Lung (tissue), 12 donors: ENCODE results near the gene MT1M. TPM values are rescaled to one million over a fixed set of nuclear protein-coding genes. Genes with fewer than 3 reads are reported as not detected.
A peak's percentile ranks its signal among the peaks of the same experiment; 100 is the strongest.

Experiments
- ATAC-seq: fragments of 200-7000 bp; cut with Tn5 transposase; one replicate; pipeline ENCODE4 v1.9.1; 2020; ENCODE audit warnings: moderate number of reproducible peaks; ENCODE audit not compliant: insufficient read depth, low FRiP score
- DNase-seq, 3 donors: peaks; one replicate each; pipeline ENCODE4 v3.0.0-alpha.2; 2013 to 2017
- H3K27ac ChIP-seq, 2 donors: one replicate each; pipeline ENCODE4 v1.5.1; 2013; ENCODE audit warnings: mild to moderate bottlenecking in 2 of 2, moderate library complexity in 2 of 2, control low read depth in 1 of 2, inconsistent platforms in 1 of 2, low read depth in 1 of 2, low read length in 1 of 2
- H3K27me3 ChIP-seq, 3 donors: one replicate each; pipeline ENCODE4 v1.5.1; 2013; ENCODE audit warnings: low read length in 2 of 3; ENCODE audit not compliant: control insufficient read depth in 3 of 3, insufficient read depth in 3 of 3
- H3K36me3 ChIP-seq, 4 donors: one replicate each; pipeline ENCODE4 v1.5.1; 2013; ENCODE audit warnings: low read length in 4 of 4, mild to moderate bottlenecking in 1 of 4, moderate library complexity in 1 of 4; ENCODE audit not compliant: control insufficient read depth in 4 of 4, insufficient read depth in 4 of 4
- H3K4me1 ChIP-seq, 5 donors: one replicate each; pipeline ENCODE4 v1.5.1; 2013; ENCODE audit warnings: low read length in 5 of 5, mild to moderate bottlenecking in 2 of 5, moderate library complexity in 1 of 5; ENCODE audit not compliant: control insufficient read depth in 5 of 5, insufficient read depth in 5 of 5
- H3K4me3 ChIP-seq: one replicate; pipeline ENCODE4 v1.5.1; 2013; ENCODE audit warnings: mild to moderate bottlenecking, control low read depth, moderate library complexity
- H3K9ac ChIP-seq, 2 donors: one replicate each; pipeline ENCODE4 v1.5.1; 2013; ENCODE audit warnings: low read length in 2 of 2, control low read depth in 1 of 2; ENCODE audit not compliant: insufficient read depth in 1 of 2
- H3K9me3 ChIP-seq, 4 donors: one replicate each; pipeline ENCODE4 v1.5.1; 2013; ENCODE audit warnings: low read length in 3 of 4, mild to moderate bottlenecking in 1 of 4, moderate library complexity in 1 of 4; ENCODE audit not compliant: control insufficient read depth in 4 of 4, insufficient read depth in 3 of 4
- WGBS, 2 donors: extraction: QIAGEN DNeasy Blood & Tissue Kit; methylation state at CpG; one replicate each; pipeline ENCODE4 v1.1.7; 2013; 5-methylcytosine and 5-hydroxymethylcytosine counted together
- polyA plus RNA-seq, 2 donors: library from polyadenylated mRNA; stranded (reverse); fragments of 200-250 nt; gene quantifications; one replicate each; pipeline ENCODE4 v1.2.1, GENCODE V29; 2013
- total RNA-seq, 2 donors: library from RNA; depleted of rRNA in 1 of 2; stranded (reverse); fragments of >200 nt in 1 of 2; gene quantifications; one replicate each; pipeline ENCODE4 v1.2.1, GENCODE V29; 2014 to 2021
- TF ChIP-seq, protein P1 (sequence below): IDR thresholded peaks from 2 replicates; pipeline ENCODE4 v1.5.1; 2012; ENCODE audit warnings: mild to moderate bottlenecking; ENCODE audit errors: control extremely low read depth, extremely low read depth
- donor health status: control.
- donor health status: control.
- donor health status: Bipolar disorder and iron deficiency.
- donor health status: healthy.
- donor health status: DM: yes; HTN: yes; CAD: no.

Gene MT1M
- total and polyA plus RNA-seq, 4 donors: 0.88 to 251 (median 43.5) TPM

GRCh38 chr16:56652600-56652999 lies 20.1 kb downstream of the MT1M start:
- Histone ChIP-seq H3K4me1 (peaks cover 0 to 2% (median 0%) of the 10 kb centered on the region in 5 donors), H3K9ac (no peak overlapping the region), H3K4me3 (no peak overlapping the region), H3K27ac (no peak overlapping the region), H3K27me3 (peaks cover 0 to 31% (median 24%) of the 10 kb centered on the region in 3 donors), H3K9me3 (no peaks in the 10 kb centered on the region), H3K36me3 (no peaks in the 10 kb centered on the region)
- DNase-seq (no peak), ATAC-seq (no peak)
- TF ChIP-seq, protein P1, sequence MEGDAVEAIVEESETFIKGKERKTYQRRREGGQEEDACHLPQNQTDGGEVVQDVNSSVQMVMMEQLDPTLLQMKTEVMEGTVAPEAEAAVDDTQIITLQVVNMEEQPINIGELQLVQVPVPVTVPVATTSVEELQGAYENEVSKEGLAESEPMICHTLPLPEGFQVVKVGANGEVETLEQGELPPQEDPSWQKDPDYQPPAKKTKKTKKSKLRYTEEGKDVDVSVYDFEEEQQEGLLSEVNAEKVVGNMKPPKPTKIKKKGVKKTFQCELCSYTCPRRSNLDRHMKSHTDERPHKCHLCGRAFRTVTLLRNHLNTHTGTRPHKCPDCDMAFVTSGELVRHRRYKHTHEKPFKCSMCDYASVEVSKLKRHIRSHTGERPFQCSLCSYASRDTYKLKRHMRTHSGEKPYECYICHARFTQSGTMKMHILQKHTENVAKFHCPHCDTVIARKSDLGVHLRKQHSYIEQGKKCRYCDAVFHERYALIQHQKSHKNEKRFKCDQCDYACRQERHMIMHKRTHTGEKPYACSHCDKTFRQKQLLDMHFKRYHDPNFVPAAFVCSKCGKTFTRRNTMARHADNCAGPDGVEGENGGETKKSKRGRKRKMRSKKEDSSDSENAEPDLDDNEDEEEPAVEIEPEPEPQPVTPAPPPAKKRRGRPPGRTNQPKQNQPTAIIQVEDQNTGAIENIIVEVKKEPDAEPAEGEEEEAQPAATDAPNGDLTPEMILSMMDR: no peak
- 44 to 70% methylated on average over 1 of the region's 1 CpG for WGBS, 2 donors

GRCh38 chr16:56653218-56653617 lies 20.8 kb downstream of the MT1M start:
- Histone ChIP-seq H3K4me3 (no peak overlapping the region), H3K9ac (no peak overlapping the region), H3K27ac (no peak overlapping the region), H3K27me3 (peaks cover 0 to 29% (median 22%) of the 10 kb centered on the region in 3 donors), H3K4me1 (peaks cover 0 to 7% (median 4%) of the 10 kb centered on the region in 5 donors), H3K36me3 (no peaks in the 10 kb centered on the region), H3K9me3 (no peaks in the 10 kb centered on the region)
- ATAC-seq (no peak), DNase-seq (no peak)
- WGBS, 2 donors: 89 to 90% methylated on average over 7 of the region's 7 CpGs
- TF ChIP-seq, protein P1: no peak

- 0 to 2% methylated on average over 37 to 46 of the region's 46 CpGs for WGBS, 2 donors
- TF ChIP-seq, protein P1: no peak
- peak within 1 kb of the TSS in 1 of 2 donors; percentile 14 for H3K9ac ChIP-seq
These were observed 25.3 kb downstream of the MT1M start, which contains the start of gene MT1F for GRCh38 chr16:56657555-56658326. MT1F (plus strand) TSS chr16:56657959; CDS start chr16:56658059, 100 bp downstream.

More at GRCh38 chr16:56657555-56658326, 25.3 kb downstream of the MT1M start, which contains the start of gene MT1F:
- no peaks in the 10 kb centered on the region for H3K36me3 ChIP-seq
- H3K27ac ChIP-seq: peak within 1 kb of the TSS in 1 of 2 donors; percentile 16
- H3K4me3 ChIP-seq: peak within 1 kb of the TSS; percentile 18
- H3K27me3 ChIP-seq: peaks cover 0 to 48% (median 39%) of the 10 kb centered on the region in 3 donors
- peak; percentile 92 for ATAC-seq
- H3K9me3 ChIP-seq: no peaks in the 10 kb centered on the region
- H3K4me1 ChIP-seq: peaks cover 0 to 12% (median 5%) of the 10 kb centered on the region in 5 donors
- peak; percentile 48 to 73 (median 65) for DNase-seq
